Embryonic facial prominence (tissue), 1 donor: ENCODE data around the gene MYO3B.
"Not testable (repeated sequence)": the region's sequence is repeated elsewhere in the genome, so short reads cannot be mapped to it uniquely, and the experiment has no call there.

Experiments
- DNase-seq: peaks from one replicate; pipeline ENCODE4 v3.0.0-alpha.2; 2016; ENCODE audit errors: extremely low spot score

MYO3B gene

DNA sequence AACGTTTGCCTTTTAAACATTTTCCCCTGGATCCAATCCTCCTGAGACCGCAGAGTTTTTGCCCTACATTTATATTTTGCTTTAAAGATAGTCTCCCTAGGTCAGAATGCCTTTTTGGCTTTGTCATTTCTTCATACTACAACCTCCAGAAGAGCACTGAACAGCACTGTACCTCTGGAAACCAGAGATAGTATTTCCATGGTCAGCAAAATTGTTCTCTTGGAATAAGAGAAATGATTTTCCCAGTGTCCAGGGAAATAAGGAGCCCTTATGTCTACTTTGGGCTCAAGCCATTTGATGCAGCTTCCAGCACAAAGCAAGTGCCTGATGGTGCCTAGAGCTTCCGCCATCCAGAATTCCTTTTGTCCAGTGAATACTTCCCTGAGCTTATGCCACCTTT lies 461.7 kb downstream of the MYO3B start:
- no peak for DNase-seq

GRCh38 chr2:170641961-170642360 lies 464.0 kb downstream of the MYO3B start:
- DNase-seq = no peak

- no peak for DNase-seq
Measured at GRCh38 chr2:170643346-170643745, 465.4 kb downstream of the MYO3B start.

DNA sequence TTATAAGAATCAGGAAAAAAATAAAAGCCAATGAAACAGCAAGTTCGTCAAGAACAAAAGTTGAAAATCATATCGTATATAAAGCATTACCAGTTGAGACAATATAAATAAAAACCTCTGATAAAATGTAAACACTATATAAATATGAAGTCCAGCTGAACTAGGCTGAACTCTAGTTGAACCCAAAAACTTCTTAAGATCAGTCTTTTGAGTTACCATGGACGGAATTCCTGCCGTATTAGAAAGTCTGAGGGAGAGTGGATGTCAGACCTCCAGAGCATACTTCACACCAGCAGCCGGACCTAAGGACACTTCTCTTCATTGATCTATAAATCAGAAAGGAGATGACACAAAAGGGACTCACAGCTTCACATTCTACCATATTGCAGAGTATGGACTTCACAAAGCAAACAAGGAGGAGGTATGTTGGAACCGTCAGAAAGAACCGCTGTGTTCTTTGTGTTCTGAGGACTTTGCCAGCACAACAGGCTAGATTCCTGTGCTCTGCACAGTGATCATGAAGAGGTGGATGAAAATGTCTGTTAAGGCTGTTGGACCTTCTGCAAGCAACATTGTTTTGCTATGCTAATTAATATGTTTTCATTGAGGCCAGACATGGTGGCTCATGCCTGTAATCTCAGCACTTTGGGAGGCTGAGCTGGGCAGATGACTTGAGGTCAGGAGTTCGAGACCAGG lies 469.9 kb downstream of the MYO3B start:
- DNase-seq = no peak

DNA sequence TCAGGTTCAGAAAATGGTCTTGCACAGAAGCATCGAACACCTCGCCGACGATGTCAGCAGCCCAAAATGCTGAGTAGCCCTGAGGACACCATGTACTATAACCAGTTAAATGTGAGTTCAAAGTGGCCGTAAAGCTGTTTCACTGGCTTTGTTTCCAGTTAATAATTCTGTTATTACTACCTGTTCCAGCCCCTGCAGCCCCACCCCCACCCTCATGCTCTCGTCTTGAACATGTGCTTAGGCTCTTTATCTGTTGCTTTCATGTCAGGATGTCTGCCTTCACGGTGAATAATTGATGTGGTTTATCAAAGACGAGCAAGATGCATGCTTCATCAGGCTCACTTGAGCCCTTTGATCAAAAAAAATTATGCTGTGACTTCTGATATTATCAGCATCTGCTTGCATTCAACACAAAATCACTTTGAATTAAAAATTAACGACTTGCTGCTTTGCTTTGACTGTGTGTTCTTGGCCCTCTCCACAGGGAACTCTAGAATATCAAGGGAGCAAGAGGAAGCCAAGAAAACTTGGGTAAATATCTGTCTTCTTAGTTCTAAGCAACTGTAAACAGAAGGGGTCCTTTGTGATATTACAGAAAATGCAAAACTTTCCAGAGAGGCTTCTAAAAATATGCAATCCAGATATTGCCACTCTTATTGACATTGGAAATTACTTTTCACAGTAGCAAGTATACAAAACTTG lies 473.8 kb downstream of the MYO3B start:
- DNase-seq = no peak

DNA sequence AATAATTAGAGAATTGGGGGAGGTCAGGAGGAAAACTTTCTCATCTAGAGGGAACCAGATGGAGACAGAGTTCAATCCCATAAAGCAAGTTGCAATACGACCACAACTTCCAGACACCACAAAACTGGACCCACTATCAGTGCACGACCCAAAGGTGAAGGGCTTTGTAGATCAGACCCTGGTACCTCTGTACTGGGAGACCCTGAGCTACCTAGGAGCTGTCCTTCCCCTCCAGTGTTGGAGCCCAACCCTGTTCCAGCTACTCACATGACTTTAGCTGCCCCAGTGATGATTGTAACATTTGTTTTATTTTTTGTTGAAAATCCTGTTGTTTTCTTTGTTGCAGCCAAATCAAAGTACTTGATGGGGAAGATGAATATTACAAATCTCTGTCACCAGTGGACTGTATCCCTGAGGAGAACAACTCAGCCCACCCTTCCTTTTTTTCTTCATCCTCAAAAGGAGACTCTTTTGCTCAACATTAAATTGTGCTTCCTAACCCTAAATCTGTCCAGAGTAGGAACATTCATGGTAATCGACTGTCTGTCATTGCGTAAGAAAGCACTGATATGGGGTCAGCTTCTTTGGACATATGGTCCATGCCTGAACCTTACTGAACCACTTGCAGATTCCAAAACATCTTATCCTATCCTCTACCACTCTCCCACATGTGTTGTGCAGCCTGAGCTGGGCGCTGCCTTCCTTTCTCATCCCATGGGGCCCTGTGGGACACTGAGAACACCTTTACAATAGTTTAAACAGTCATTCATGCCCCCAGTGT lies 474.9 kb downstream of the MYO3B start:
- no peak for DNase-seq

- no peak for DNase-seq
Measured at GRCh38 chr2:170656669-170657068, 478.7 kb downstream of the MYO3B start.

DNA sequence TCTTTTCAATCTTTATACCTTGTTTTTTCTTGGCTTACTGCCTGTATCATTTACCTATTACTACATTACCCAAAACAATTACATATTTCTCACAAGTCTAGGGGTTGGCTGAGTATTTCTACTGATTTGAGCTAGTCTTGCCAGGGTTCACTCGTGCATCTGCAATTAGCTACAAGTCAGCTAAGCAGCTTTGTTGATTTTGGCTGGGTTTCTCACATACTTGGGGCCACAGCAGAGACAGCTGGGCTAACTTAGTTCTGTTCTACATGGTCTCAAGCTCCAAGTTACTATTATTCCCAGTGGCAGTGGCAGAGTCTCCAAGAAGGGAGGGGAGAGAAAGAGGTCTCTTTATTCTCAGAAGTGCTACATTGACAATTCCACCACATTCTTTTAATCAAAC lies 482.5 kb downstream of the MYO3B start:
- DNase-seq = no peak

GRCh38 chr2:170665743-170666142 lies 487.8 kb downstream of the MYO3B start:
- DNase-seq = no peak

GRCh38 chr2:170669909-170670308 lies 492.0 kb downstream of the MYO3B start:
- no peak for DNase-seq

GRCh38 chr2:170670651-170671050 lies 492.7 kb downstream of the MYO3B start:
- DNase-seq = no peak

DNA sequence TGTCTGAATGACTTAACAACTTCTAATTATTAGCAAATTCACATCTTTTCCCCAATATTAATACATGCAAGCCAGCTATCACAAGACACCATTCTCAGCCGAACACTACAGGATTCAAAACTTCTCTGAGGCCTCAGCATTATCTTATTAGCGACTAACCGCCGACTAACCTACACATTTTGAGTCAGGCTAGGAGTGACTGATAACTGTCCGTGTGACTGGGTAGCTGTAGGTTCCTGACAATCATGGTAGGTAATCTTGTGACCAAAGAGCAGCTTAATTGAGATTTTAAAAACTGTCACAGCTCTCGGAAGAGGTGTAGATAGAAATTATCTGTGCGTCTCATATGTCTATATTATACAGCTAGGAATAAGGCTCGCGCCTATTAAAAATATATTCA lies 493.1 kb downstream of the MYO3B start:
- no peak for DNase-seq

DNA sequence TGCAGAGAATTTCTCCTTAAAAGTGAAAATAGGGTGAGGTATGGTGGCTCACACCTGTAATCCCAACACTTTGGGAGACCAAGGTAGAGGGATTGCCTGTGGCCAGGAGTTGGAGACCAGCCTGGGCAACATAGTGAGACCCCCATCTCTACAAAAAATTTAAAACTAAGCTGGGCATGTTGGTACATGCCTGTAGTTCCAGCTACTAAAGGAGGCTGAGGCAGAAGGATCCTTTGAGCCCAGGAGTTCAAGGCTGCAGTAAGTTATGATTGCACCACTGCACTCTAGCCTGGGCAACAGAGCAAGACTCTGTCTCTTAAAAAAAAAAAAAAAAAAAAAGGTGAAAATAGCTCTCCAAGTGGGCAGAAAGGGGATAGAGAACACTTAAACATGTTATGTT lies 496.3 kb downstream of the MYO3B start:
- not testable (repeated sequence) for DNase-seq

GRCh38 chr2:170675701-170676100 lies 497.8 kb downstream of the MYO3B start:
- no peak for DNase-seq

- no peak for DNase-seq
Measured at GRCh38 chr2:170679607-170680079, 501.7 kb downstream of the MYO3B start.

- DNase-seq = no peak
Measured at GRCh38 chr2:170680172-170680941, 502.4 kb downstream of the MYO3B start.

GRCh38 chr2:170681311-170681710 lies 503.4 kb downstream of the MYO3B start:
- DNase-seq = no peak

DNA sequence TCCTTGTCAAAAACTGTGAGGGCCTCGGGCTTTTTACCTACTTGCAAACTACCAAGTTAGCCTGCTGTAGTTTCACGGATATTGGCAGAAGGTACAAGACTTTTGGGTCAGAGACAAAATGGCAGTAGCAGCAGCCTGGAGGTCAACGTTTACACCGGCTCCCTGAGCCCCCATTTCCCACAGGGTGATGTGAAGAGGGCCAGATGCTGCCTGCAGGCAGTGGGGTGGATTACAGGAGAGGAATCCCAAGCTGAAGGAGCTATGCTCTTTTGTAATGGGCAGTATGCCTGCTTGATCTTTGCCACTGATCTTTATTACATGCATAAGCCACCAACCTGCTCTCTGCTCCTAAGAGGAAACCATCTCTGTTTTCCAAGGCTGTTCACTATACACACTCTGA lies 507.6 kb downstream of the MYO3B start:
- no peak for DNase-seq

DNA sequence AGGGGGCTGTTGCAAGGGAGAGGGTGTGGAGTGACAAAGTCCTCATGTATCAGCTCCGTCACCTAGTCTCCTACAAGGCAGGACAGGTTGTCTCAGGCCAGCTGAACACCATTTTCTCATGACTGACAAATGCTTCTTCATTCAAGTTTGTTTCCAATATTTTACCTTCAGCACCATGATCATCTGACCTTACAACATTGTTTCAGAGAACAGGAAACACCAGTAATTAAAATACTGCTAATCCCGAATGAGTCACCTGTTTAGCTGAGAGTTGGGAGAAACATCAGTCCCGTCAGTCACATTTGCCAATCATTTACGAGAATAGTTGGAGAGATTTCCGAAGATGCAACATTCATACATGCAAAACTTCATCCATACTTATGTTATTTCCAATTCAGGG lies 511.5 kb downstream of the MYO3B start:
- DNase-seq = no peak

GRCh38 chr2:170690640-170691039 lies 512.7 kb downstream of the MYO3B start:
- no peak for DNase-seq

GRCh38 chr2:170694316-170694715 lies 516.4 kb downstream of the MYO3B start:
- no peak for DNase-seq
